ENCODE measurements around the gene RPL3.
A peak's percentile ranks its signal among the peaks of the same experiment; 100 is the strongest.
"Not testable (repeated sequence)": the region's sequence is repeated elsewhere in the genome, so short reads cannot be mapped to it uniquely, and the experiment has no call there.

The RPL3 gene

DNA sequence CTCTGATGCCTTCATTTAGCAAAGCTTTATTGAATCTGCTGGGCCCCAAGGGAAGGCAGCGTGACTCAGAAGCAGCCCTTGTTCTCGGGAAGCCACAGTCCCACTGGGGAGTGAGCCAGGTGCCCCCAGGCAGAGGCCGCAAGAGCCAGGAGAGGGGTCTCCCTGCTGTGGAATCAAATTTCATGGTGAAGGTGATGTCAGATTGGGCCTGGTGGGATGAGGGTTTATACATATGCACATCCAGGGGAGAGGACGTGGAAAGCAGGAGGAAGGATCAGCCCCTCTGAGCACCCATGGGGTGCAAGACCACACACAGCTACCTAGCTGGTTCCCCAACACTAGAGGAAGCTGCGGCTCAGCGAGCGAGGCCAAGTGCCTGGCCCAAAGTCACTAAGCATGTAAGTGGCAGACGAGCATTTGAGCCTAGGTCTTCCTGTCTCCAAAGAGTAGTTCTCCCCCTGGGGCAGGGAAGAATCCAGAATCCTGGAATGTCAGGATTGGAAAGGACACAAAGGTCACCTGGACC is 32.3 kb upstream of the RPL3 start:
- no peak for DNase-seq (ENCODE audit: low spot score)

DNA sequence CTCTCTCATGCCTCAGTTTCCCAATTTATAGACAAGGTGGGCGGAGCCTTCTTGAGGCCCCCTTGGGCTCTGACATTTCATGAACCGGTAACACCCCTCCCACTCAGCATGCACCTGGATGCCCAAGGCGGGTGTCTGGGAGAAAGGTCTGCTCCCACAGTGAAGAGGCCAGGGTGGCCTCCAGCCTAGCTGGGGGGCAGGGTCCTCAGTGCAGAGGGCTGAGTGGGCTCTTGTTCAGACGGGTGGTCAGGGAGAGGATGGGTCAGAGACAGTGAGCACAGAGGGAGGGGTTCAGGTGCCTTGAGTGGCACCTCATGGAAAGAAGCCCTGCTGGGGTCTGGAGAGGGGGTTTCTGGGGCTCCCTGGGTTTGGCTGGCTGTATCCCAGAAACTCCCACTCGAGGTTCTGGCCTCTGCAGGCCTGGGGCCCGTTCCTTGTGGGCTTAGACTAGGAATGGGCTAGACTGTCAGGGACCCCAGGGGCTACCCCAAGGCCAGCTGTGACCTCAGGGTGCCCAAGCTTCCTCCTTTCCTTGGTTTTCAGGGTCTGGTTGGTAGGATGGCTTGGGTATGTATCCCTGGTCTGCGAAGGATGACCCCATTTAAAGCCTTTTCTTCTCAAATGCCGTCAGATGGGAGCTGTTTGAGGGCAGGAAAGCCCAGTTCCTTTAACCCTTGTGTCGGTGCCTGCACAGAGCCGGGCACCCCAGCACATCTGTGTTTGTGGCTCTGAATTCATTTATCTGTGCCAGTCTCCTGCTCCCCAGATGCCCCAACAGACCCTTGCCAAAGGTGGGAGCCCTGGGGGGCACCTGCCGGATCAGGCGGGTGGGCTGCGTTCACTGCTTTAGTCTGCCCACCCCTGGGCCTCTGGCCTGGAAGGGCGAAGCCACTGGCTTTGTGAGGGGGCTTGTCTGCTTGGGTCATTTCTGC is 31.6 kb upstream of the RPL3 start:
- no peak for DNase-seq (ENCODE audit: low spot score)

GRCh38 chr22:39349967-39350726 is 30.7 kb upstream of the RPL3 start, which contains the start of gene SYNGR1:
TSS of gene SYNGR1 (plus strand) at chr22:39349991. CDS start at chr22:39350011, 20 bp downstream.
- DNase-seq (ENCODE audit: low spot score) = no peak

- no peak for DNase-seq (ENCODE audit: low spot score)
Observed at GRCh38 chr22:39349506-39349966, 30.1 kb upstream of the RPL3 start.

DNA sequence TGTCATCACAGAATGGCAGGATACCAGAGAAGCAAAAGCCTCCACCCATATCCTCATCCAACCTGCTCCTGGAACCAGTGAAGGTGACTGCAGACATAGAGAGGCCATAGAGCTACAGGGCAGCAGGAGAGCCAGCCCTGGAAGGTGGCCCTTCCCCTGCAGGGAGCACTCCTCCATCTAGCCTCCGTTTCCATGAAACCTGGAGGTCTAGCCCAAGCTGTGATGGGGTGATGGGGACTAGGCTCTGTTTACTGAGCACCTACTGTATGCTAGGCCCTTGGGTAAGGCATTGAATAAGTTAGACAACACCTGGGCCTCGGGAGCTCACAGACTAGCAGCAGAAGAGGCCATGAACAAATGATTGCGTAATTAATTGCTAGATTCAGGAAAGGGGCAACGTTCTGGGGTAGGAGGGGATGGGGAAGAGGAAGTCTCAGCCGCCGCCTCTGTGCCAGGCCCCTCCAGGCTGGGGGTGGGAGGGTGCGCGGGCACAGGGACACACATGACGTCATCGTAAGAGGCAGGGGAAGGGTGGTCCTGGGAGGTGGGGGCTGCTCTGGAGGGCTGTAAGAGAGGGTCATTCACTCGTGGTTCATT is 29.6 kb upstream of the RPL3 start:
- no peak for DNase-seq (ENCODE audit: low spot score)

GRCh38 chr22:39345231-39345630 is 25.8 kb upstream of the RPL3 start:
- DNase-seq (ENCODE audit: low spot score) = no peak

- no peak for DNase-seq (ENCODE audit: low spot score)
Observed at GRCh38 chr22:39344046-39344390, 24.6 kb upstream of the RPL3 start.

DNA sequence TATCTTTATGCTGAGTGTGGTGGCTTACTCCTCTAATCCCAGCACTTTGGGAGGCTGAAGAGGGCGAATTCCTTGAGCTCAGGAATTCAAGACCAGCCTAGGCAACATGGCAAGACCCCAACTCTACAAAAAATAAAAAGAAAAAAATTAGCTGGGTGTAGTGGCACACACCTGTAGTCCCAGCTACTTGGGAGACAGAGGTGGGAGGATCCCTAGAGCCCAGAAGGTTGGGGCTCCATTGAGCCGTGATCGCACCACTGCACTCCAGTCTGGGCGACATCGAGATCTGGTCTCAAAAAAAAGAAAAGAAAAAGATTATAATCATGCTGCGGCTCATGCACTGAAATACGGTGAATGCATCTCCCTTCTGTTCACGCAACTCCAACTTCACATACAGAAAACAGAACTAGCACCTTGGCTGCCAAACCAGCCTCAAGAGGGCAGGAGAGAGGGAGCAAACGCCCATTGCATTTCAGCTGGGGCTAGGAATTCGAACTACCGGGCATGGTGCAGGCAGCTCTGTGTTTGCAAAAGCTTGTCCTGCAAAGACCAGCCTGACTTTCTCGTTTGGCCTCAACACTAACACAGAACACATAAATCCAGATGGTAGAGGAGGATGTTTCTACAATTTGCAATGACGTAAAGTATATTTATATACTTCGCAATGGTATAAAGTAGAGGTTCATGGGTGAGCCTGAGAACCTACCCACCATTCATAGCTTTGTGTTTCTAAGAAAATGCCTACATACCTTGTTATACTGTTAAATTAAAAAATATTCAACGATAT is 24.0 kb upstream of the RPL3 start:
- peak; percentile 51 for DNase-seq (ENCODE audit: low spot score)

- DNase-seq (ENCODE audit: low spot score) = no peak
Observed at GRCh38 chr22:39341179-39341578, 21.8 kb upstream of the RPL3 start.

GRCh38 chr22:39339775-39340174 is 20.4 kb upstream of the RPL3 start:
- not testable (repeated sequence) for DNase-seq (ENCODE audit: low spot score)

- DNase-seq (ENCODE audit: low spot score) = no peak
Observed at GRCh38 chr22:39336411-39336810, 17.0 kb upstream of the RPL3 start.

GRCh38 chr22:39332441-39333064 is 13.1 kb upstream of the RPL3 start:
- no peak for DNase-seq (ENCODE audit: low spot score)

DNA sequence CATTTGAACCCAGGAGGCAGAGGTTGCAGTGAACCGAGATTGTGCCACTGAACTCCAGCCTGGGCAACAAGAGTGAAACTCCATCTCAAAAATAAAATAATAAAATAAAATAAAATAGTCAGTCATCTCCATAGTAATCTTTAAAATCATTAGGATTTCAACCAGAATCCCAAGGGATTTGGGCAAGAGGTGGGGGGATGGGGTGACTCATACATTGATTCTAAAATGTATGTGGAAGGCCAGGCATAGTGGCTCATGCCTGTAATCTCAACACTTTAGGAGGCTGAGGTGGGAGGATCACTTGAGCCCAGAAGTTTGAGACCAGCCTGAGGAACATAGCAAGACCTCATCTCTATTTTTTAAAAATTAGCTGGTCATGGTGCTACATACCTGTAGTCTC is 11.1 kb upstream of the RPL3 start:
- DNase-seq (ENCODE audit: low spot score) = not testable (repeated sequence)

GRCh38 chr22:39327995-39328754 is 8.8 kb upstream of the RPL3 start:
- no peak for DNase-seq (ENCODE audit: low spot score)

- no peak for DNase-seq (ENCODE audit: low spot score)
Observed at GRCh38 chr22:39325392-39325932, 6.0 kb upstream of the RPL3 start.

DNA sequence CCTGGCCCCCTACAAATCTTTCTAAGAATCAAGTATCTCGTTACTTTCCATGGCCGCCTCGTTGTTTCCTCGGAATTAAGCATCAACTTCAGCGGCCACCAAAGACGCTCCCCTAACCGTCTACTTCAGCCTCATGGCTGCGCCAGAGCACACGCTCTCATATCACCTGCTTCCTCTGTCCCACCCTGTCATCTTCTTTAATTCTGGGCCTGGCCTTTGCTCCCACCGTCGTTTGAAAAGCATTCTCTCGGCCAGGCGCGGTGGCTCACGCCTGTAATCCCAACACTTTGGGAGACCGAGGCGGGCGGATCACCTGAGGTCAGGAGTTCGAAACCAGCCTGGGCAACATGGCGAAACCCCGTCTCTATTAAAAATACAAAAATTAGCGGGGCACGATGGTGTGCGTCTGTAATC is 1.2 kb upstream of the RPL3 start:
- DNase-seq (ENCODE audit: low spot score) = not testable (repeated sequence)

- no peak for DNase-seq (ENCODE audit: low spot score)
Observed at GRCh38 chr22:39318507-39319283, 728 bp downstream of the RPL3 start.

- no peak for DNase-seq (ENCODE audit: low spot score)
Observed at GRCh38 chr22:39317775-39318506, 1.5 kb downstream of the RPL3 start.
